H1 (cell line): ENCODE measurements around the gene OSBPL3. TPM values are rescaled to one million over a fixed set of nuclear protein-coding genes. Genes with fewer than 3 reads are reported as not detected.

Experiments
- CTCF ChIA-PET: fragments of 300-600 bp; sonication (Branson Sonifier 250); formaldehyde crosslinking; loops from one replicate; lab custom pipeline; 2021; ENCODE audit not compliant: partially characterized antibody; lab: Charles Lee
- POLR2A ChIA-PET: fragments of 300-600 bp; sonication (Branson Sonifier 250); formaldehyde crosslinking; loops from one replicate; lab custom pipeline; 2021; ENCODE audit warnings: inconsistent platforms; ENCODE audit not compliant: partially characterized antibody; lab: Charles Lee
- DNase-seq, 2 experiments: peaks; one replicate each; pipeline versions ENCODE4 v3.0.0 to v3.0.0-alpha.2; 2010 to 2022; ENCODE audit warnings: low spot score in 2 of 2, low read depth in 1 of 2, mixed read lengths in 1 of 2
- FAIRE-seq: peaks from 2 replicates; lab custom pipeline; 2011; peaks lifted over from hg19 to GRCh38; lab: Jason Lieb, UNC
- H2AFZ ChIP-seq: 2 replicates; pipeline ENCODE4 v1.8.1; 2012; ENCODE audit warnings: low read length, inconsistent platforms
- H2AK5ac ChIP-seq: 2 replicates; pipeline ENCODE4 v1.6.1; 2013; ENCODE audit warnings: low read depth, low read length
- H2BK120ac ChIP-seq: replicated peaks from 2 replicates; pipeline ENCODE3; 2013; ENCODE audit warnings: low read depth, low read length, inconsistent platforms
- H2BK12ac ChIP-seq: 2 replicates; pipeline ENCODE4 v1.6.1; 2013; ENCODE audit warnings: low read depth, low read length
- H2BK15ac ChIP-seq: 2 replicates; pipeline ENCODE4 v1.6.1; 2013; ENCODE audit warnings: low read length
- H2BK20ac ChIP-seq: 2 replicates; pipeline ENCODE4 v1.6.1; 2013; ENCODE audit warnings: low read length
- H2BK5ac ChIP-seq: 2 replicates; pipeline ENCODE4 v1.6.1; 2013; ENCODE audit warnings: low read depth, low read length
- H3K14ac ChIP-seq: 2 replicates; pipeline ENCODE4 v1.6.1; 2013; ENCODE audit warnings: inconsistent platforms; ENCODE audit not compliant: insufficient read length
- H3K18ac ChIP-seq: 2 replicates; pipeline ENCODE4 v1.6.1; 2013; ENCODE audit warnings: low read length; ENCODE audit errors: extremely low read depth
- H3K23ac ChIP-seq: 2 replicates; pipeline ENCODE4 v1.6.1; 2013; ENCODE audit warnings: inconsistent platforms; ENCODE audit not compliant: insufficient read length
- H3K23me2 ChIP-seq: 2 replicates; pipeline ENCODE4 v1.6.1; 2013; ENCODE audit warnings: low read depth, low read length
- H3K27ac ChIP-seq: 2 replicates; pipeline ENCODE4 v1.6.1; 2011; ENCODE audit warnings: low read depth, low read length, inconsistent platforms
- H3K27me3 ChIP-seq, 4 experiments: replicated peaks in 1 of 4; 1 replicate in 1 of 4; 2 replicates in 3 of 4; pipeline versions ENCODE4 v1.6.1 to v1.8.1; 2011 to 2013; ENCODE audit warnings: low read length in 3 of 4, mild to moderate bottlenecking in 3 of 4, inconsistent platforms in 2 of 4, mixed read lengths in 2 of 4, moderate library complexity in 1 of 4; ENCODE audit not compliant: control insufficient read depth in 3 of 4, insufficient read depth in 3 of 4; ENCODE audit errors: extremely low read depth in 1 of 4
- H3K36me3 ChIP-seq, 4 experiments: 2 replicates each; pipeline versions ENCODE4 v1.6.1 to v1.8.1; 2011 to 2013; ENCODE audit warnings: mild to moderate bottlenecking in 4 of 4, low read length in 3 of 4, moderate library complexity in 2 of 4, control low read depth in 1 of 4, inconsistent platforms in 1 of 4; ENCODE audit not compliant: insufficient read depth in 4 of 4, control insufficient read depth in 2 of 4
- H3K4ac ChIP-seq: replicated peaks from 2 replicates; pipeline ENCODE3; 2013; ENCODE audit warnings: low read length, low read depth, mixed read lengths, inconsistent platforms; ENCODE audit not compliant: insufficient read length
- H3K4me1 ChIP-seq, 4 experiments: replicated peaks in 1 of 4; 1 replicate in 1 of 4; 2 replicates in 3 of 4; pipeline versions ENCODE4 v1.6.1 to v1.8.1; 2011 to 2013; ENCODE audit warnings: low read length in 3 of 4, inconsistent platforms in 2 of 4, mixed read lengths in 1 of 4; ENCODE audit not compliant: insufficient read depth in 4 of 4, control insufficient read depth in 3 of 4
- H3K4me2 ChIP-seq, 2 experiments: 2 replicates each; pipeline versions ENCODE4 v1.6.1 to v1.8.1; 2011 to 2013; ENCODE audit warnings: low read depth in 2 of 2, low read length in 2 of 2, control low read depth in 1 of 2, inconsistent platforms in 1 of 2, mild to moderate bottlenecking in 1 of 2; ENCODE audit not compliant: insufficient read depth in 1 of 2
- H3K4me3 ChIP-seq, 4 experiments: fragments of 200-600, 300-600 bp in 1 of 4; sonication (generic), shearing (Covaris generic), sonication (Bioruptor Twin) in 1 of 4; 2 replicates each; pipeline versions ENCODE4 v1.5.1 to v1.8.1; 2011 to 2016; ENCODE audit warnings: low read length in 4 of 4, low read depth in 3 of 4, control low read depth in 2 of 4, inconsistent platforms in 2 of 4, mild to moderate bottlenecking in 2 of 4, mixed read lengths in 1 of 4, moderate library complexity in 1 of 4; ENCODE audit not compliant: insufficient read depth in 2 of 4; ENCODE audit errors: extremely low read depth in 1 of 4
- H3K56ac ChIP-seq: replicated peaks from 2 replicates; pipeline ENCODE3; 2013; ENCODE audit warnings: low read depth, mild to moderate bottlenecking, mixed read lengths, low read length, inconsistent platforms; ENCODE audit not compliant: insufficient read length
- H3K79me1 ChIP-seq: 2 replicates; pipeline ENCODE4 v1.6.1; 2013; ENCODE audit warnings: low read depth, low read length, control low read depth
- H3K79me2 ChIP-seq, 2 experiments: 2 replicates each; pipeline versions ENCODE4 v1.6.1 to v1.8.1; 2012 to 2013; ENCODE audit warnings: low read length in 2 of 2, mild to moderate bottlenecking in 2 of 2, inconsistent platforms in 1 of 2; ENCODE audit not compliant: insufficient read depth in 2 of 2, control insufficient read depth in 1 of 2
- H3K9ac ChIP-seq, 4 experiments: replicated peaks in 1 of 4; 1 replicate in 1 of 4; 2 replicates in 3 of 4; pipeline versions ENCODE4 v1.6.1 to v1.8.1; 2011 to 2013; ENCODE audit warnings: low read depth in 3 of 4, low read length in 3 of 4, control low read depth in 2 of 4, mild to moderate bottlenecking in 2 of 4, moderate library complexity in 2 of 4, inconsistent platforms in 1 of 4; ENCODE audit errors: extremely low read depth in 1 of 4
- H3K9me3 ChIP-seq, 2 experiments: 2 replicates each; pipeline versions ENCODE4 v1.6.1 to v1.8.1; 2012 to 2013; ENCODE audit warnings: mild to moderate bottlenecking in 2 of 2, moderate library complexity in 2 of 2, control low read depth in 1 of 2, inconsistent platforms in 1 of 2, low read depth in 1 of 2, low read length in 1 of 2, mixed read lengths in 1 of 2; ENCODE audit not compliant: insufficient read depth in 2 of 2
- H4K20me1 ChIP-seq, 2 experiments: replicated peaks in 1 of 2; 2 replicates each; pipeline versions ENCODE3 to v1.8.1; 2011 to 2013; ENCODE audit warnings: inconsistent platforms in 2 of 2, low read length in 2 of 2, mild to moderate bottlenecking in 1 of 2; ENCODE audit not compliant: insufficient read depth in 2 of 2, control insufficient read depth in 1 of 2
- H4K5ac ChIP-seq: 2 replicates; pipeline ENCODE4 v1.6.1; 2013; ENCODE audit warnings: low read length, low read depth, mixed read lengths, inconsistent platforms; ENCODE audit not compliant: insufficient read length
- H4K8ac ChIP-seq: 2 replicates; pipeline ENCODE4 v1.8.0; 2013; ENCODE audit warnings: mild to moderate bottlenecking, moderate library complexity, low read length, inconsistent platforms; ENCODE audit not compliant: insufficient read depth; ENCODE audit errors: extremely low read depth
- H4K91ac ChIP-seq: replicated peaks from 2 replicates; pipeline ENCODE3; 2013; ENCODE audit warnings: low read length, mixed read lengths, inconsistent platforms; ENCODE audit not compliant: insufficient read length
- CBX5 ChIP-seq: fragments of 300-800, 300-1000 bp; sonication (generic); IDR thresholded peaks from 2 replicates; pipeline ENCODE4 v1.7.1; 2016; ENCODE audit warnings: antibody characterized with exemption, low read length, low read depth
- FOSL1 ChIP-seq: IDR thresholded peaks from 2 replicates; pipeline ENCODE4 v1.6.1; 2011; ENCODE audit warnings: mild to moderate bottlenecking, low read depth, low read length, moderate library complexity; ENCODE audit not compliant: insufficient read depth
- MAFK ChIP-seq: IDR thresholded peaks from 2 replicates; pipeline ENCODE4 v1.6.1; 2012; ENCODE audit warnings: low read depth, mild to moderate bottlenecking, improper control_type of control experiment, low read length
- RFX5 ChIP-seq: IDR thresholded peaks from 2 replicates; pipeline ENCODE4 v1.6.1; 2011; ENCODE audit warnings: low read depth, low read length, improper control_type of control experiment, borderline replicate concordance
- TCF12 ChIP-seq: IDR thresholded peaks from 2 replicates; pipeline ENCODE4 v1.6.1; 2011; ENCODE audit warnings: low read depth, mild to moderate bottlenecking, low read length
- WGBS, 2 experiments: shearing (Covaris generic) in 1 of 2; methylation state at CpG; one replicate each; pipeline versions ENCODE4 v1.1.6 to v1.1.7; 2013 to 2015; ENCODE audit warnings: low lambda C conversion rate in 2 of 2, mixed read lengths in 2 of 2, inconsistent platforms in 1 of 2, low coverage in 1 of 2, missing lambda C conversion rate in 1 of 2; ENCODE audit not compliant: insufficient replicate concordance in 2 of 2, insufficient coverage in 1 of 2, insufficient read length in 1 of 2; ENCODE audit errors: extremely low coverage in 1 of 2, missing lambda C conversion rate in 1 of 2; 5-methylcytosine and 5-hydroxymethylcytosine counted together
- polyA plus RNA-seq, 7 experiments: library from polyadenylated mRNA; depleted of rRNA in 3 of 7; stranded (reverse) in 5 of 7; unstranded in 2 of 7; fragments of >200 nt in 5 of 7; fragments of 200-250 nt in 2 of 7; gene quantifications; 1 replicate in 5 of 7; 2 replicates in 1 of 7; 4 replicates in 1 of 7; pipeline versions ENCODE4 v1.2.1 to v1.2.3, GENCODE V29; 2011 to 2013; ENCODE audit warnings: missing spikeins in 2 of 7, mixed read lengths in 2 of 7
- total RNA-seq: library from RNA; stranded (reverse); fragmentation: NEBNext Ultra II Directional; extraction: Animal tissue kit (Norgen Biotek cat#: 25700); gene quantifications from 2 replicates; pipeline ENCODE4 v1.2.1, GENCODE V29; 2021

Gene OSBPL3
- total and polyA plus RNA-seq, 2 of the 8 experiments (the other 6 are each of a cell fraction or from before 2014, with no cell fraction given), result 2.8 to 13.9 TPM

GRCh38 chr7:24797270-24797669, 182.7 kb downstream of the OSBPL3 start:
- FAIRE-seq, result no peak
- no peak overlapping the region for H2BK5ac ChIP-seq
- WGBS, 2 experiments, result 92% methylated on average over 4 of the region's 4 CpGs; no CpG with 5 or more reads in 1 of the 2 experiments

More at GRCh38 chr7:24797270-24797669, 182.7 kb downstream of the OSBPL3 start:
- H2BK120ac ChIP-seq, result no peak overlapping the region
- H3K27me3 ChIP-seq, result no peaks in the 10 kb centered on the region
- H4K91ac ChIP-seq, result no peak overlapping the region
- H2AFZ ChIP-seq, result no peak overlapping the region
- H4K20me1 ChIP-seq, result no peaks in the 10 kb centered on the region
- no peak overlapping the region for H3K4me3 ChIP-seq
- H2BK12ac ChIP-seq, result no peak overlapping the region
- no peak overlapping the region for H4K8ac ChIP-seq
- H3K79me1 ChIP-seq, result no peaks in the 10 kb centered on the region
- no peak overlapping the region for H3K4ac ChIP-seq
- no peak overlapping the region for H3K18ac ChIP-seq
- H3K4me1 ChIP-seq, result no peaks in the 10 kb centered on the region
- no peak overlapping the region for H3K14ac ChIP-seq
- H3K23me2 ChIP-seq, result peaks cover 2% of the 10 kb centered on the region; the same call in 1 of the 2 replicates
- H3K23ac ChIP-seq, result no peak overlapping the region
- no peak overlapping the region for H3K56ac ChIP-seq
- no peak overlapping the region for H2BK20ac ChIP-seq
- no peak overlapping the region for H3K4me2 ChIP-seq
- H3K36me3 ChIP-seq, result no peaks in the 10 kb centered on the region; a peak in 2 of 8 replicates
- ChIA-PET POLR2A (no interaction called here), CTCF (interaction anchor here (0.7 to 1.9 kb wide), 3 partner anchors 15 to 297 kb away, joined by 3 to 9 read pairs (median 4); no protein-coding TSS in a partner anchor)
- DNase-seq, result no peak
- H3K27ac ChIP-seq, result no peak overlapping the region
- no peaks in the 10 kb centered on the region for H3K79me2 ChIP-seq
- H2AK5ac ChIP-seq, result no peak overlapping the region
- no peak overlapping the region for H2BK15ac ChIP-seq
- no peaks in the 10 kb centered on the region; a peak in 1 of 4 replicates for H3K9me3 ChIP-seq
- TF ChIP-seq MAFK (no peak), CBX5 (no peak), RFX5 (no peak), TCF12 (no peak), FOSL1 (no peak)
- H3K9ac ChIP-seq, result no peak overlapping the region
- H4K5ac ChIP-seq, result no peak overlapping the region
